Neural cell (in vitro differentiated cells): ENCODE measurements around the gene HOMER2. TPM values are rescaled to one million over a fixed set of nuclear protein-coding genes. Genes with fewer than 3 reads are reported as not detected.
A peak's percentile ranks its signal among the peaks of the same experiment; 100 is the strongest.

Experiments used
- H2AFZ ChIP-seq: fragments of 200-600, 300-800 bp; sonication (generic), shearing (Covaris generic); 2 replicates; pipeline ENCODE4 v1.6.0; 2014; ENCODE audit warnings: low read depth, mild to moderate bottlenecking, antibody characterized with exemption, low read length, moderate library complexity
- H3F3A ChIP-seq: fragments of 200-600 bp; shearing (Covaris generic); 2 replicates; pipeline ENCODE4 v1.6.1; 2016; ENCODE audit warnings: mild to moderate bottlenecking, moderate library complexity, mixed read lengths, antibody characterized with exemption, low read length; ENCODE audit not compliant: insufficient read depth, poor library complexity, severe bottlenecking
- H3K27ac ChIP-seq: fragments of 200-600, 300-800 bp; sonication (generic), shearing (Covaris generic); 2 replicates; pipeline ENCODE4 v1.5.1; 2014; ENCODE audit warnings: mild to moderate bottlenecking, low read length, moderate library complexity
- H3K27me3 ChIP-seq: fragments of 300-800, 200-600 bp; sonication (generic), shearing (Covaris generic); 2 replicates; pipeline ENCODE4 v1.6.0; 2014; ENCODE audit warnings: mild to moderate bottlenecking, low read depth, low read length, moderate library complexity; ENCODE audit not compliant: insufficient read depth
- H3K36me3 ChIP-seq: fragments of 300-800, 200-600 bp; sonication (generic), shearing (Covaris generic); 2 replicates; pipeline ENCODE4 v1.5.1; 2014; ENCODE audit warnings: mild to moderate bottlenecking, antibody characterized with exemption, low read length, moderate library complexity; ENCODE audit not compliant: insufficient read depth
- H3K4me2 ChIP-seq: fragments of 300-800, 200-600 bp; sonication (generic), shearing (Covaris generic); 2 replicates; pipeline ENCODE4 v1.6.0; 2014; ENCODE audit warnings: mild to moderate bottlenecking, low read length
- H3K4me3 ChIP-seq: fragments of 300-800, 200-600 bp; sonication (generic), shearing (Covaris generic); 2 replicates; pipeline ENCODE4 v1.5.1; 2014; ENCODE audit warnings: mild to moderate bottlenecking, low read length, moderate library complexity
- H3K79me2 ChIP-seq: fragments of 200-600 bp; shearing (Covaris generic); replicated peaks from 2 replicates; pipeline ENCODE4 v1.6.0; 2014; ENCODE audit warnings: mild to moderate bottlenecking, low read length, moderate library complexity; ENCODE audit not compliant: insufficient read depth
- H3K9ac ChIP-seq: fragments of 300-800, 200-600 bp; sonication (generic), shearing (Covaris generic); 2 replicates; pipeline ENCODE4 v1.6.1; 2016; ENCODE audit warnings: mild to moderate bottlenecking, low read length, mixed read lengths
- H3K9me2 ChIP-seq: fragments of 200-600 bp; shearing (Covaris generic); 2 replicates; pipeline ENCODE4 v1.6.1; 2016; ENCODE audit warnings: mild to moderate bottlenecking, low read length, mixed read lengths; ENCODE audit not compliant: insufficient read depth
- H3K9me3 ChIP-seq: fragments of 200-600, 300-800 bp; sonication (generic), shearing (Covaris generic); 2 replicates; pipeline ENCODE4 v1.6.1; 2016; ENCODE audit warnings: mild to moderate bottlenecking, mixed run types, low read length, moderate library complexity, mixed read lengths
- H4K20me1 ChIP-seq: fragments of 200-600 bp; shearing (Covaris generic); 2 replicates; pipeline ENCODE4 v1.6.1; 2016; ENCODE audit warnings: mild to moderate bottlenecking, mixed run types; ENCODE audit not compliant: insufficient read depth
- EP300 ChIP-seq: fragments of 450-650 bp; conservative IDR thresholded peaks from 2 replicates; pipeline ENCODE4 v1.6.1; 2014; ENCODE audit warnings: antibody characterized with exemption, mild to moderate bottlenecking, moderate library complexity; ENCODE audit not compliant: poor library complexity, severe bottlenecking
- EZH2 ChIP-seq: fragments of 200-600, 300-800 bp; shearing (Covaris generic), sonication (generic); IDR thresholded peaks from 2 replicates; pipeline ENCODE4 v1.6.1; 2014; ENCODE audit warnings: antibody characterized with exemption, low read length, borderline replicate concordance, mild to moderate bottlenecking; ENCODE audit not compliant: insufficient read depth, poor library complexity, severe bottlenecking
- MXI1 ChIP-seq: fragments of 450-650 bp; conservative IDR thresholded peaks from 2 replicates; pipeline ENCODE4 v1.6.1; 2014; ENCODE audit warnings: antibody characterized with exemption, mild to moderate bottlenecking; ENCODE audit not compliant: poor library complexity, severe bottlenecking
- POLR2AphosphoS5 ChIP-seq: IDR thresholded peaks from 2 replicates; pipeline ENCODE4 v1.6.1; 2012
- RAD21 ChIP-seq: fragments of 450-650 bp; conservative IDR thresholded peaks from 2 replicates; pipeline ENCODE4 v1.6.1; 2014; ENCODE audit warnings: antibody characterized with exemption, mild to moderate bottlenecking, moderate library complexity
- SMC3 ChIP-seq: fragments of 450-650 bp; conservative IDR thresholded peaks from 2 replicates; pipeline ENCODE4 v1.6.1; 2014; ENCODE audit warnings: antibody characterized with exemption, mild to moderate bottlenecking, moderate library complexity; ENCODE audit not compliant: poor library complexity
- TAF1 ChIP-seq: IDR thresholded peaks from 2 replicates; pipeline ENCODE4 v1.6.1; 2012; ENCODE audit warnings: low read depth
- polyA plus RNA-seq: library from polyadenylated mRNA; depleted of rRNA; stranded (reverse); fragments of >200 nt; gene quantifications from 2 replicates; pipeline ENCODE4 v1.2.3, GENCODE V29; 2014
- TF ChIP-seq, protein P1 (sequence below): fragments of 450-650 bp; IDR thresholded peaks from 2 replicates; pipeline ENCODE4 v1.5.1; 2014; ENCODE audit warnings: antibody characterized with exemption, mild to moderate bottlenecking, moderate library complexity; ENCODE audit not compliant: poor library complexity, severe bottlenecking
- TF ChIP-seq, protein P2 (sequence below): IDR thresholded peaks from 2 replicates; pipeline ENCODE4 v1.6.1; 2012; ENCODE audit warnings: borderline replicate concordance

HOMER2 gene
- polyA plus RNA-seq, 1 donor from 2014 or later = 21.7 TPM

DNA sequence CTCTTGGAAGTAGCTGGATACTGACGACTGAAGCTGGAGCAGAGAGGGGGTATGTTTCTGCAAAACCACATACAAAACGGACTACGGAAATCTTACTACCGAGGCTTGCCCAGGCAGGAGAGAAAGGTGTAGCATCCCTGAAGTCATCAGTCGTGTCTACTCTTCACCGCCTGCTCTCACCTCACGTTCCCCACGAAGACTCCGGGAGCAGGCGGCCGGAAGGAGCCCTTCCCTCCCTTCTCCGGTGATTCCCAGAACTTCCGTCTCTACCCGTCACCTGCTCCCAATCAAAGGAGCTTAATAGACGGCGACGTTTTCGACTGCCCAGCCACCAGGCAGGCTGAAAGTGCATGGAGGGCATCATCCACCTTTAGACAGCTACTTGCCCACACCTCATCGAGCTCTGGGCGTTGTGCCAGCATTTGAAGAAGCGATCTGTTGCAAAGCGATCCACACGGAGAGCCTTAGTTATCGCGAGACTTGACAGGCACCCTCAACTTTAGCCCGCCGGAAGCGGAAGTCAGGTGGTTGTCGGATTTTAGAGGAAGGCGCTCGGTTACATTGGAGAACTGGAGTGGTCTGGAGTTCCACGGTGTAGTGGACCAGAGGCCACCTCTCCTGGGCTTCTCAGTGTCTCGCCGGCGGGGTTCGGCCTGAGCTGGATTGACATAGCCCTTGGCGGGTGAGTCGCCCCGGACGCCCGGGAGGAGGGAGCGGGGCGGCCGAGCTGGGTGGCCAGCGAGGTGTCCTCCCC, 33.3 kb upstream of the HOMER2 start, which contains the start of gene RAMAC:
TSS of gene RAMAC (plus strand) at position 523 of the 754 bp plus-strand sequence. CDS start 2,809 bp downstream, outside the sequence.
- no peaks in the 10 kb centered on the region for H3F3A ChIP-seq
- H3K9ac ChIP-seq = peak within 1 kb of the TSS; percentile 86
- H3K9me2 ChIP-seq = no peaks in the 10 kb centered on the region
- H3K79me2 ChIP-seq = peaks cover 12% of the 10 kb centered on the region
- peak within 1 kb of the TSS; percentile 92 for H3K27ac ChIP-seq
- no peaks in the 10 kb centered on the region for H3K9me3 ChIP-seq
- peak within 1 kb of the TSS; percentile 98 for H2AFZ ChIP-seq
- TF ChIP-seq RAD21 = peak; percentile 50
- TF ChIP-seq EP300 = peak; percentile 51
- TF ChIP-seq MXI1 = peak; percentile 75
- peak; percentile 41 for TF ChIP-seq SMC3
- TF ChIP-seq EZH2 = no peak
- TF ChIP-seq POLR2AphosphoS5 = peak; percentile 86
- TF ChIP-seq, protein P1, sequence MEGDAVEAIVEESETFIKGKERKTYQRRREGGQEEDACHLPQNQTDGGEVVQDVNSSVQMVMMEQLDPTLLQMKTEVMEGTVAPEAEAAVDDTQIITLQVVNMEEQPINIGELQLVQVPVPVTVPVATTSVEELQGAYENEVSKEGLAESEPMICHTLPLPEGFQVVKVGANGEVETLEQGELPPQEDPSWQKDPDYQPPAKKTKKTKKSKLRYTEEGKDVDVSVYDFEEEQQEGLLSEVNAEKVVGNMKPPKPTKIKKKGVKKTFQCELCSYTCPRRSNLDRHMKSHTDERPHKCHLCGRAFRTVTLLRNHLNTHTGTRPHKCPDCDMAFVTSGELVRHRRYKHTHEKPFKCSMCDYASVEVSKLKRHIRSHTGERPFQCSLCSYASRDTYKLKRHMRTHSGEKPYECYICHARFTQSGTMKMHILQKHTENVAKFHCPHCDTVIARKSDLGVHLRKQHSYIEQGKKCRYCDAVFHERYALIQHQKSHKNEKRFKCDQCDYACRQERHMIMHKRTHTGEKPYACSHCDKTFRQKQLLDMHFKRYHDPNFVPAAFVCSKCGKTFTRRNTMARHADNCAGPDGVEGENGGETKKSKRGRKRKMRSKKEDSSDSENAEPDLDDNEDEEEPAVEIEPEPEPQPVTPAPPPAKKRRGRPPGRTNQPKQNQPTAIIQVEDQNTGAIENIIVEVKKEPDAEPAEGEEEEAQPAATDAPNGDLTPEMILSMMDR = no peak
- TF ChIP-seq, protein P2, sequence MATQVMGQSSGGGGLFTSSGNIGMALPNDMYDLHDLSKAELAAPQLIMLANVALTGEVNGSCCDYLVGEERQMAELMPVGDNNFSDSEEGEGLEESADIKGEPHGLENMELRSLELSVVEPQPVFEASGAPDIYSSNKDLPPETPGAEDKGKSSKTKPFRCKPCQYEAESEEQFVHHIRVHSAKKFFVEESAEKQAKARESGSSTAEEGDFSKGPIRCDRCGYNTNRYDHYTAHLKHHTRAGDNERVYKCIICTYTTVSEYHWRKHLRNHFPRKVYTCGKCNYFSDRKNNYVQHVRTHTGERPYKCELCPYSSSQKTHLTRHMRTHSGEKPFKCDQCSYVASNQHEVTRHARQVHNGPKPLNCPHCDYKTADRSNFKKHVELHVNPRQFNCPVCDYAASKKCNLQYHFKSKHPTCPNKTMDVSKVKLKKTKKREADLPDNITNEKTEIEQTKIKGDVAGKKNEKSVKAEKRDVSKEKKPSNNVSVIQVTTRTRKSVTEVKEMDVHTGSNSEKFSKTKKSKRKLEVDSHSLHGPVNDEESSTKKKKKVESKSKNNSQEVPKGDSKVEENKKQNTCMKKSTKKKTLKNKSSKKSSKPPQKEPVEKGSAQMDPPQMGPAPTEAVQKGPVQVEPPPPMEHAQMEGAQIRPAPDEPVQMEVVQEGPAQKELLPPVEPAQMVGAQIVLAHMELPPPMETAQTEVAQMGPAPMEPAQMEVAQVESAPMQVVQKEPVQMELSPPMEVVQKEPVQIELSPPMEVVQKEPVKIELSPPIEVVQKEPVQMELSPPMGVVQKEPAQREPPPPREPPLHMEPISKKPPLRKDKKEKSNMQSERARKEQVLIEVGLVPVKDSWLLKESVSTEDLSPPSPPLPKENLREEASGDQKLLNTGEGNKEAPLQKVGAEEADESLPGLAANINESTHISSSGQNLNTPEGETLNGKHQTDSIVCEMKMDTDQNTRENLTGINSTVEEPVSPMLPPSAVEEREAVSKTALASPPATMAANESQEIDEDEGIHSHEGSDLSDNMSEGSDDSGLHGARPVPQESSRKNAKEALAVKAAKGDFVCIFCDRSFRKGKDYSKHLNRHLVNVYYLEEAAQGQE = peak; percentile 72
- peak; percentile 82 for TF ChIP-seq TAF1
- H3K27me3 ChIP-seq = no peaks in the 10 kb centered on the region
- H3K4me3 ChIP-seq = peak within 1 kb of the TSS; percentile 73
- no peaks in the 10 kb centered on the region for H4K20me1 ChIP-seq
- H3K4me2 ChIP-seq = peak within 1 kb of the TSS; percentile 96
- no peaks in the 10 kb centered on the region for H3K36me3 ChIP-seq

DNA sequence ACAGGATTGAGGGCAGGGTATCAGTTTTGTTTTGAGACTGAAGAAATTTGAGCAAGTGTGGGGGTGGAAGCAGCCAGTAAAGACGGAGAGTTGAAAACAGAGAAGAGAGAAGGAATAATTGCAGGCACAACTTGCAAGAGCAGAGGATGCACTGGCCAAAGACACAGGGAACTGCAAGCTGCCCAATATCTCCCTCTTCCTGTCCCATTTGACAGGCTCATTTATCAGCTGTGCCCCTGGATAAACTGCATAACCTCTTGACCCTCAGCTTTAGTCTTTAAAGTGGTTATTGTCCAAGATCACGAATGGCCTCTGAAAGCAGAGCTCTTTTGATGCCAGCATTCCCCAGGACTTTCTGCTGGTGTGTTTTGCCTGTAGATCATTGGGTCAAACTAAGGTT, 28.5 kb upstream of the HOMER2 start:
- Histone ChIP-seq H3K9me2 (no peaks in the 10 kb centered on the region), H3K27ac (no peak overlapping the region), H2AFZ (no peak overlapping the region), H3K27me3 (no peaks in the 10 kb centered on the region), H3F3A (no peaks in the 10 kb centered on the region), H3K4me2 (no peak overlapping the region), H3K9ac (no peak overlapping the region), H3K9me3 (no peaks in the 10 kb centered on the region), H3K79me2 (no peaks in the 10 kb centered on the region), H3K36me3 (no peaks in the 10 kb centered on the region), H3K4me3 (no peak overlapping the region), H4K20me1 (no peaks in the 10 kb centered on the region)
- TF ChIP-seq, protein P2 = no peak
